ENCODE measurements around the gene TMEM141.

DNA sequence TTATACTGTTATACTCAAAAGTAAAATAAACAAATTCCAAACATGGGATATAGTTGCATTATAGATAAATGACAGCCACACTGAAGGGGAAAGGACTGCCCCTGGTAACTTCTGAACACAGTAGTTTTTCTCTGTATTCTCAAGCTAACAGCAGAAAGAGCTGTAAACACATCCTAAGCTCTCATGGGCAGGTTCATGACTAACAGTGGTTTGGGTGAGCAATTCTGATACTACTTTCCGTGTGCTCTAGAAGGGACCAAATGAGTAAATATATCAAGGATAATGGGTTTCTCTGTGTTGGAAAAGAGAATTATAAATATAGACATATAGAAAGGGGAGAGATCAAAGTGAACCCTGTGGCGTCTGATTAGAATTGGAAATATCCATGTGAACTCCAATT, 40.6 kb upstream of the TMEM141 start:
- TF ChIP-seq, protein P1, sequence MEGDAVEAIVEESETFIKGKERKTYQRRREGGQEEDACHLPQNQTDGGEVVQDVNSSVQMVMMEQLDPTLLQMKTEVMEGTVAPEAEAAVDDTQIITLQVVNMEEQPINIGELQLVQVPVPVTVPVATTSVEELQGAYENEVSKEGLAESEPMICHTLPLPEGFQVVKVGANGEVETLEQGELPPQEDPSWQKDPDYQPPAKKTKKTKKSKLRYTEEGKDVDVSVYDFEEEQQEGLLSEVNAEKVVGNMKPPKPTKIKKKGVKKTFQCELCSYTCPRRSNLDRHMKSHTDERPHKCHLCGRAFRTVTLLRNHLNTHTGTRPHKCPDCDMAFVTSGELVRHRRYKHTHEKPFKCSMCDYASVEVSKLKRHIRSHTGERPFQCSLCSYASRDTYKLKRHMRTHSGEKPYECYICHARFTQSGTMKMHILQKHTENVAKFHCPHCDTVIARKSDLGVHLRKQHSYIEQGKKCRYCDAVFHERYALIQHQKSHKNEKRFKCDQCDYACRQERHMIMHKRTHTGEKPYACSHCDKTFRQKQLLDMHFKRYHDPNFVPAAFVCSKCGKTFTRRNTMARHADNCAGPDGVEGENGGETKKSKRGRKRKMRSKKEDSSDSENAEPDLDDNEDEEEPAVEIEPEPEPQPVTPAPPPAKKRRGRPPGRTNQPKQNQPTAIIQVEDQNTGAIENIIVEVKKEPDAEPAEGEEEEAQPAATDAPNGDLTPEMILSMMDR (IDR thresholded peaks at IDR 0.05): no peak
- TF ChIP-seq POLR2A (IDR thresholded peaks at IDR 0.05): no peak

Measured in suprapubic skin (tissue), 3 donors.